GM21717 (cell line): ENCODE results near the gene PEAK3.
A peak's percentile ranks its signal among the peaks of the same experiment; 100 is the strongest.

Experiments
- ATAC-seq: cut with Tn5 transposase; IDR thresholded peaks from one replicate; pipeline ENCODE4 v1.9.1; 2021; ENCODE audit warnings: mild to moderate bottlenecking, moderate library complexity; ENCODE audit not compliant: unreplicated experiment

PEAK3 gene, protein sequence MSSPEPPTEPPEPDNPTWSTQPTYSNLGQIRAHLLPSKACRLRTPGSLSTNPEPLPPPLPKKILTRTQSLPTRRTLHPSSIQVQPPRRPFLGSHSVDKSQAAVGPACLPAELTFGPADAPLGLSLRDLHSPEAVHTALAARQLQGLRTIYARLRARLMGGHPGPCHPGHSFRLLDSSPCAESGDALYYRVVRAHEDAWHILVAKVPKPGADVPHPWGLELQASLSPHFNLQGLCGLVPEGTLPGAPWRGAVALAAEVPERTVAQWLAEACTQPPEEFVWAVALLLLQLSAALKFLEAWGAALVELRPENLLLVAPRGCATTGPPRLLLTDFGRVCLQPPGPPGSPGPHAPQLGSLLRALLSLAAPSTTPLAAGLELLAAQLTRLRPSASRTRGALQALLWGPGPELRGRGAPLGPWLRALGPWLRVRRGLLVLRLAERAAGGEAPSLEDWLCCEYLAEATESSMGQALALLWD

DNA sequence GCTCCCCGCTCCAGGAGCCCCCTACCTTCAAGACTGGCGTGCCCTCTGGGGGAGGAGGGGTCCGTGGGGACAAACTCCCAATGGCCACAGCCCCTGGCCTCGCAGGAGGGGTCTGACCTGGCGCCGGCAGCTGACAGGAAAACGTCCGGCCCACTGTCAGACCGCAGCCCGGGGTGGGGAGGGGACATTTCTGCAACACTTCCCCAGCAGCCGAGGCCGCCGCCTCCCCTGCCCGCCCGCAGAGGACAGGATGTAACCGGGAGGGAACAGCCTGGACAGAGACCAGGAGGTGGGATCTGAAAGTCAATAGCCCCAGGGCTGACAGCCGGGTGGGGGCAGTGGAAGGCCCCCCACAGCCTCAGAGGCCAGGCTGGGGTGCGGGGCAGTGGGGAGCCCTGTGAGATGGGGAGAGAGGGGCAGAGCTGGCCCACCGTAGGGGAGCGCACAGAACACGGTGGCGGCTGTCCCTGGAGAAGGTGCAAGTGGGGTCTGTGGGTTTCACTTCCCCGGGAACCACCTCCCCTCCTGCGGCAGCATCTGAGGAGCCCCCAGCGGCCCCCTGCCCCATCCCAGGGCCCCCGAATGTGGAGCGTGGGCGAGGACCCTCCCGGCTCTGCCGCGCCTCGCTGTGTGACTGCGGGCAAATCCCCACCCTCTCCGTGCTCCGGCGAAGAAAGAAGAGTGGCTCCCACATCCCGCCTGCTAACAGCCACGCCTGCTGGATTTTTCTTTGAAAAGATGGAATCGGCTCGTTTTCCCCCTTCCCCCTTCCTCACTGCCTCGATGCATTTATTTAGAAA is at the start of gene PEAK3:
Gene PEAK3, minus strand, starts transcription at position 114 of the 800 bp plus-strand sequence. CDS start 1,244 bp downstream, outside the sequence.
- no peak for ATAC-seq

DNA sequence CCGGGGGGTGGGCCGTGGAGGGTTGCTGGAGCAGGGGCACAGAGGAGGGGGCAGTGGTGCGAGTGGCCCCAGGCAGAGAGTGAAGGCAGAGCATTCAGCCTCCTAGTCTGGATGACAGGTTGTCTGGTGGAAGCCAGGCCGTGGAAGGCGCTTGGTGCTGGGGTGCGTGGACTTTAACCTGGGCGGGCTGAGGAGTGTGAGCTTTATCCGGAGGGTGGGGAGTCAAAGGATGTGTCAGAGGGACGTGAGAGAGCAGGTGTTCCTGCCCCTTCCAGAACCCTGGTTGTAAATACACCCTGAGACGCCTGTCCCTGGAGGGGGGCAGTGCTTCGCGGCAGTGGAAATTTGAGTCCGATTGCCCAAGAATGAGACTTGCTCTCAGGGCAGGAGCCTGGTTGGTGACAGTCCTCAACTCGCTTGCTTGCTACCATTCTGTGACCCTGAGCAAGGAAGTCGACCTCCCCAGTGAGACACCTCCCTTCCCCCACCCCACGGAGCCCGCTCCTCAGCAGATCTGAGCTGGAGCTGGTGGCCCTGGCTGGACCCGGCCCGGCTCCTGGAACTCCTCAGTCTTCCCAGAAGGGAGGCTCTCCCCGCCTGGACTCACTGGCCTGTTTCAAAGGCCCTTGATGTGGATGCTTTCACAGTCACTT is 48.8 kb upstream of the PEAK3 start:
- no peak for ATAC-seq

DNA sequence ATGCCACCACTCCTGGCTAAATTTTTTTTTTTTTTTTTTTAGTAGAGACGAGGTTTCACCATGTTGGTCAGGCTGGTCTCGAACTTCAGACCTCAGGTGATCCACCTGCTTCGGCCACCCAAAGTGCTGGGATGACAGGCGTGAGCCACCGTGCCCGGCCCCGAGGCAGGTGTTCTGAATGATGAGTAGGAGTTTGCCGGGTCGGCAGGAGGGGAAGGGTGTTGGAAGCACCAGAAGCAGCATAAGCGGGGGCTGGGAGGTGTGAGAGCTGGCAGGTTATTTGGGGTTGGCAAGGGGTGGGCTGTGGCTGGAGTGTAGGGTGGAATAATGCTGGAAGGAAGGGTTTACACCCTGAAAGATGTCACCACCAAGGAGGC is 48.3 kb upstream of the PEAK3 start:
- ATAC-seq = no peak

DNA sequence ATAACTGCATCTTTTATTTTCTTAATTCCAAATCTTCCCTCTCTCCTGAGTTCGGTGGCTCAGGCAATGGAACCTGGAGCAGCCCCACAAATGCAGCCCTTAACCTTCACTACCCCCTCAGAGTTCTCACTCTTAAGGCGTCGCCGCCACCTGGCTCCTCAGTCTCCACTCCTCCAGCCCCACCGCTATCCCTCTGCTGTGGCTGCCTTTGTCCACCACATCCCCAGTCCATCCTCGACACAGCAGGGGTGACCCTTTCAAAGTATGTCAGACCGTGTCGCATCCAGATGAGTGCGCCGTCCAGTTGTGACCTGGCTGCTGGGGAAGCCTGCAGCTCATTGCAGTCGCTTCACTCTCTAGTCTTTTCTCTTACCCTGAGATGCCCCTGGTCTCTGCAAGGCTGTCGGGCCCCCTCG is 47.5 kb upstream of the PEAK3 start:
- no peak for ATAC-seq

DNA sequence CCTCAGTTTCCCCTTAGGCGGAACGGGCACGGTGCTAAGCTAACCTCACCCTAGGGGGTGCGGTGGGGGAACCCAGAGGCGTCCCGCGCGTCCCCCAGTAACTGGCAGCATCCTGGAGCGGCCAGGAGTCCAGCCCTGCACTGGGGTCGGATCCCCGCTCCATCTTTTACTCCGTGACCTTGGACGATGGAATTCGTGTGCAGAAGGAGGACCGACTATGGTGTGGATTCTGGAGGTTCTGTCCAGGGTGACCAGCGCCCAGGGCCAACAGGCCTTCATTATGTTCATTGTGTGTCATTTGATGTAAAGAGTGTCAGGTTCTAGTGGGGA is 47.1 kb upstream of the PEAK3 start:
- ATAC-seq = no peak

DNA sequence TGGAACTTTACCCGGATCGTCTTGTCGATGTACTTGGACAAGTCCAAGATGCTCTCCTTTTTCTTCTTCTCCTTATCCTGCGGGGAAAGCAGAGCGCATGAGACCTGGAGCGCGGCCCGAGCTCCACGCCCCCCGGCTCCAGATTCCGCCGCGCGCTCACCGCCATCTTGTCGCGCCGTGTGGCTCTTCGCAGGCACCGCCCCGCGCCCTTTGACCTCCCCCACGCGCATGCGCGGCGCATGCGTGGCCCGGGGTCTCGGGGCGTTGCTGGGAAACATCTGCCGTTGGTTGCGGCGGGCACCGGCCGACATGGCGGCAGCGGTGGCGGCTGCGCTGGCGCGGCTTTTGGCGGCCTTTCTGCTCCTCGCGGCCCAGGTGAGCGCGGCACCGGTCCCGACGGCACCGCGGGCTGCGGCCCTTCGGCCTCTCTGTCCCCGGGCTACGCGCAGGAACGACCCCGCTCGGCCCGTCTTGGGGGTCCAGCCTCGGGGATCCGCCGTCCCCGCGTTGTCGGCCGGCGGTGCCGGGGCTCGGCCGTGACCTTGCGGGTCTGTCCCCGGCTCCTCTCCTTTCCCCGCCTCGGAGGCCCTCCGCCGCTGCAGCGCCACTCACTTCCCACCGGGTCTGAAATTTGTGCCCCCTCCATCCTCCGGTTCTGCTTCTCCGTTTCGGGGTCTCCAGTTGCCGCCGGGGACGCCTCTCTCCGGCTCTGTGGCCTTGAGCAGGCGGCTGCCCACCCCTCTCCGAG is 46.6 kb upstream of the PEAK3 start, which contains the start of the genes LSM7 and SPPL2B:
Gene LSM7, minus strand, starts transcription at position 186 of the 748 bp plus-strand sequence. Its CDS starts 20 bp downstream, at position 166.
Gene SPPL2B, plus strand, starts transcription at position 284 of the 748 bp plus-strand sequence. Its CDS starts 26 bp downstream, at position 310.
- ATAC-seq = peak; percentile 42

DNA sequence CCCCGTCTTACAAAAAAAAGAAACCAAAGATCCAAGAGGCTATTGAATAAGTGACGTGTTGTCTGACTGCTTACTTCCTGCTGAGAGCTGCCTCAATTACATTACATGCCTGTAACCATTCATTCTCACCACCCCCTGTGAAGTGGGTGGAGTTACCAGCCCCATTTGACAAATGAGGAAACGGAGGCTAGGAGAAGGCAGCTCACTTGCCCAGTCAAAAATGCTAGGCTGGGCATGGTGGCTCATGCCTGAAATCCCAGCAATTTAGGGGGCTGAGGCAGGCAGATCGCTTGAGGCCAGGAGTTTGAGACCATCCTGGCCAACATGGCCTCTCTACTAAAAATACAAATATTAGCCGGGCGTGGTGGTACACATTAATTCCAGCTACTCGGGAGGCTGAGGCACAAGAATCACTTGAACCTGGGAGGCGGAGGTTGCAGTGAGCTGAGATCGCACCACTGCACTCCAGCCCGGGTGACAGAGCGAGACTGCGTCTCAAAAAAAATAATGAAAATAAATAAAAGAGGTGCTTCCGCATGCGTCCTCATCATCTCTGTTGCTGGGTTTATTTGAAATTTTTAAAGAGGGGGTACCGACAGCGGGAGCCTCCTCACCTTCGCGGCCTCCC is 45.9 kb upstream of the PEAK3 start:
- no peak for ATAC-seq

DNA sequence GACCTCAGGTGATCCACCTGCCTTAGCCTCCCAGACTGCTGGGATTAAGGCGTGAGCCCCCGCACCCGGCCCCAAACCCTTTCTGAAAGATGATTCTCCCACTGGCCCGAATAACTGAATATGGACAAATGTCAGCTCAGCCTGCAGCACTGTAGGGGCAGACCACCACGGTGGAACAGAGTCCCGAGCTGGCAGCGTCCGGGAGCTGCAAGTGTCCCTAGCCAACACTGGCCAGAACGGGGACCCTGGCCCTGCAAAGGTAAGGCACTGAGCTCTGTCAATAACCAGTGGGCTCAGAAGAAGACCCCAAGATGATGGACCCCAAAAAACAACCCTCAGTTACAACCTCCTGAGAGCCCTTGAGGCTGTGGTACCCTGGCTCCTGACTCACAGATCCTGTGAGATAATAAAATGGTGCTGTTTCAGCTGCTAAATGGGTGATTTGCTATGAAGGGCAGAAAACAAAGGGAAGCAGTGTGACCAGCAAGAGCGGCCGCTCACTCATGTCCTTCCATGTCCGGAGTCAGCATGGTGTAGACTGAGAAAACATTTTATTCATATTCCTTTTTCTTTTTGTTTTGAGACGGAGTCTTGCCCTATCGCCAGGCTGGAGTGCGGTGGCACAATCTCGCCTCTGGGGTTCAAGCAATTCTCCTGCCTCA is 44.9 kb upstream of the PEAK3 start:
- ATAC-seq = no peak

DNA sequence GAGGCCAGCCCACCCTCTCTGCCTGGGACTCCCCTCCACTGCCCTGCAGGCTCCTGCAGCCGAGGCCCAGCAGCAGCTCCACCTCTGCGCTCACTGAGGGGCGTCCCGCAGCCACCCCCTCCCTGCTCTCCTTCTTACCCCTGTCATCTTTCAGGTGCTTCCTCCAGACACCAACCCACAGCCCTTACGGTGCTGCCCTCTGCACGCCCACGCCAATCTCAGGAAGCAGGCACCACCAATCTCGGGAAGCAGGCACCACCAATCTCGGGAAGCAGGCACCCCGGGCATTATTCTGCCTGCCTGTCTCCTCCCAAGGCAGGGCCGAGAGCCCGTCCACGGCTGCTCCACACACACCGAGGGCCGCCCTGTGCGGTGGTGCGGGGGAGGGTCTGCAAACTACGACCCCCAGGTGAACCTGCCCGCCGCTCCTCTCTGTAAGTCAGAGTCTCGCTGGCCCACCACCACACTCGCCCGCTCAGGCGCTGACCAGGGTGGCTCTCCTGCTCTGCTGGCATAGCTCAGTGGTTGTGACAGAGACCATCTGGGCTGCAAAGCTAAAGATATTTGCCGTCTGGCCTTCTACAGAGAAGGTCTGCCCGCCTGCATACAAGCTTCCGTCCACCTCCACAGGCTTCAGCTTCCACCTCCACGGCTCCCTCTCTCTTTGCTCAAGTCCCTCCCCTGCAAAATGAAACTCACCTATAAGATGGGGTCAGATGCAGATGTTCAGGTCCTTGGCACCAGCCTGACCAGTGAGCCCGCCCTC is 43.5 kb upstream of the PEAK3 start:
- no peak for ATAC-seq

DNA sequence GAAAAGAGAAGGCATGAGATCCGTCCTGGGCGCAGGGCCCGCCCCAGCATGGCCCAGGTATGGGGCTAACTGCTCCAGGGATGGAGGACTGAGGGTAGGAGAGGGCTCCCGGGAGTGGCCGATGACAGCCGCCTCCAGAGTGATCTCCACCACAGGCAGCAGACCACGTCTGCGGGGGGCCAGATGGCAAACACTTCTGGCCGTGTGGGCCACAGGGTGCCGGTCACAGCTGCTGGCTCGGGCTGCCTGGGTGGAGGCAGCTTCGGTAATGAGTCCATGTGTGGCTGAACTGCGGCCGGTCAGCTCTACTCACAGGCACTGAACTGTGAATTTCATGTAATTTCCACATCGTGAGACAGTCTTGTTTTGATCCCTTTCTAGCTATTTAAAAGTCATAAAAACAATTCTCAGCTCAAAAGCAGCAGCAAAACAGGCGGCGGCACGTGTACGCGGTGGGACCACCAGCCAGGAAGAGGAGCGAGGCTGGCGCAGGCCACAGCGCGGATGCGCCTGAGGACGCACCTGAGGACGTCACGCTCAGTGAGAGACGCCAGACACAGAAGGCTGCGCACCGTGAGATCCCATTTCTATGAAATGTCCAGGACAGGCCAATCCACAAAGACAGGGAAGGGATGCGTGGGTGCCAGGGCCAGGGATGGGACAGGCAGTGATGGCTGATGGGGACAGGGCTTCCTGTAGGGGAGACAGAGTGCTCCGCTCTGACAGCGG is 42.4 kb upstream of the PEAK3 start:
- ATAC-seq = no peak

DNA sequence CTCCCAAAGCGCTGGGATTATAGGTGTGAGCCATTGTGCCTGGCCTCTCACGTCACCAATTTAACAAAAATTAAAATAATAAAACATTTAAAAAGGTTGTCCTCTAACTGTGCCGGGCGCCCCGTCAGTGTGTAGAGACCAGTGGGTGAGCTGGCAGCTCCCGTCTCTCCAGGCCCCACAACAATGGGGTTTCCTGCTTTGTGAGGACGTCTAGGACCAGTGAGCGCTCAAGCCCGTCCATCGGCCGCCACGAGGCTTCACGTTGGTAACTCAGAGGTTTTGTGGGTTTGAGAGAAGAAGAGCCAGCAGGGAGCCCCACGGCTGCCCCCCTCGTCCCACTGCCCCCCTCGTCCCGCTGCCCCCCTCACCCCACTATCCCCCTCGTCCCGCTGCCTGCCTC is 41.7 kb upstream of the PEAK3 start:
- ATAC-seq = no peak

DNA sequence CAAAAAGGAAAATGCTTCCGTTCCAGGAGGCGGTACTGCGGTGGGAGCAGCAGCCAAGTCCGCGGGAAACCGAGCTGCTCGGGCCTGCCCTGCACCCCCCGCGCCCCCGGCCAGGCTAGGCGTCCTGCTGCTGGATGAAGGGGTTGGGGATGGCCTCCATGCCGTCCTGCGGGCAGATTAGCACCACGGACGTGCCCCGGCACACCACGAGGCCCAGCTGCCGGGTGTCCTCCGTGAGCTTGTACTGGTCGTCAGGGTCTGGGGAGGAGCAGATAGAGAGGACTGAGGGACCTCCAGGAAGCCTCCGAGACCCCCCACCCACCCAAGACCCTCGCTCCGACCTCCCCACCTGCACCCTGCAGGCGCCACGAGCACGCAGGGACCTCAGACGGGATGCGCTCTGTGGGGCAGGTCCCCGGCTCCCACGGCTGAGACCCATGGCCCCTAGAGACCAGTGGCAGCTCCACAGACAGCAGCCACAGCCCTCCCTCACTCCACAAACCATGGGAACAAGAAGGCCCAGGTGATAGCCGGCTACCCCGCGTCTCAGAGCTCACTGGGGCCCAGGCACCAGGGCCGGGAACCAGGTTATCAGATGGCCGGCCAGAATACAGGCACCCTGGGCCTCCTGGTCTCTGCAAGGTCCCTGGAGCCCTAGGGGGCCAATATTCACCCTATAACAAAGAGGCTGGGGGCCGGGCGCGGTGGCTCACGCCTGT is 39.7 kb upstream of the PEAK3 start:
- ATAC-seq = no peak

DNA sequence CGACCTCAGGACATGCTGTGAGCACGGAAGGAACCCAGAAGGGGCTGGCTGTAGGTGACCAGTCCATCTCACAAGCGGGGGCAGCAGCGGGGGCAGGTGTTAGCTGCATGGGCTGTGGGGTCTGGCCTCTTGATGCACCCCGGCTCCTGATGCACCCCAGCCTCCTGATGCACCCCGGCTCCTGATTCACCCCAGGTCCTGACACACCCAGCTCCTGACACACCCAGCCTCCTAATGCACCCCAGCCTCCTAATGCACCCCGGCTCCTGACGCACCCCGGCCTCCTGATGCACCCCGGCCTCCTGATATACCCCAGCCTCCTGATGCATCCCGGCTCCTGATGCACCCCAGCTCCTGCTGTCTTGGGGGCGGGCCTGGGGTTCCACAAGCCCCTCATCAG is 39.0 kb upstream of the PEAK3 start:
- ATAC-seq = no peak

DNA sequence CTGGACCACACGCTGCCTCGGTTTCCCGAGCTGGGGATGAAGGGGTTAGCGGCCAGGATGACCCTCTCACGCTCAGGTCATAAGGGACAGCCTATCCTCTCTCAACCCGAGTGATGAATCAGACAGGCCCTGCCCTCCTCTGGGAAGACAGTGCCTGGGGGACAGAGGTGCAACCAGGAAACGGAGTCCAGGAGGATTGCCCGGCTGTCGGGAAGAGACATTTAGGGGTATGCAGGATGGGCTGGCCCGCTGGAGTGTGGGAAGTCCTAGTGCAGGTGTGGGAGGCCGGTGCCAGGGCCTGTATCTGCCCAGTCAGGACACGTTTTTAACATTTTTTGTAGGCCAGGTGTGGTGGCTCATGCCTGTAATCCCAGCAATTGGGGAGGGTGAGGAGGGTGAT is 38.1 kb upstream of the PEAK3 start:
- ATAC-seq = no peak

DNA sequence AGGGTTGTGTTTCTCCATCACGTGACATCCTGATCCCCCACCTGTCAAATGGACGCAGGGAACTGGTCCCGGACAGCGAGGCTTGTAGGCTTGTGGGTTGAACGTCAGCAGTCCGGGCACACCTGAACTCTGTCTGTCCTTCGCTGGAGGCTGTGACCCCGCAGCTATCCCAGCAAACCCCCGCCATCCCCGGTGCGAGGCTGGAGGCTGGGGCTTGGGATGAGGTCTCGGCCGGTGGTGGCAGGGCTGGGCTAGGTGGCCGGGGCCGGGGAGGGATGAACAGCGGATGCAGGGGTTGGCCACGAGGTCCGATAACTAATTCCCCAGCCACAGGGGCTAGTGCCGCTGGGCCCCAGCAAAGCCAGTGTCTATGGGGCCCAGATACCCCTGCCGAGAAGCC is 37.6 kb upstream of the PEAK3 start:
- no peak for ATAC-seq

DNA sequence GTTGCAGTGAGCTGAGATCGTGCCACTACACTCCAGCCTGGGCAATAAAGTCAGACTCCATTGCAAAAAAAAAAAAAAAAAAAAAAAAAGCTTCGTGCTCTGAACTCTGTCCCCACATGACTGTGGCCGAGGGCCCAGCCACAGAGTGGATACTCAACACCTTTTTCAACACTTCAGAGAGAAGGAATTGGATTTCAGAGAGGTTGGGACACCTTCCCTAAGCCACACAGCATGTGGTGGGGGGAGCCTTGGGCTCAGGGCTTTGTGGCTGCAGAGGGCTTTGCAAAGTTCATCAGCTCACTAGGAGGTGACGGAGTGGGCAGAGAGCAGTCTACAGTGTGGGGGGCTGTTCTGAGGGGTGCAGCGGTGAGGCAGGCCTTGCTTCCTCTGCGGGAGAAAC is 36.9 kb upstream of the PEAK3 start:
- ATAC-seq = no peak

DNA sequence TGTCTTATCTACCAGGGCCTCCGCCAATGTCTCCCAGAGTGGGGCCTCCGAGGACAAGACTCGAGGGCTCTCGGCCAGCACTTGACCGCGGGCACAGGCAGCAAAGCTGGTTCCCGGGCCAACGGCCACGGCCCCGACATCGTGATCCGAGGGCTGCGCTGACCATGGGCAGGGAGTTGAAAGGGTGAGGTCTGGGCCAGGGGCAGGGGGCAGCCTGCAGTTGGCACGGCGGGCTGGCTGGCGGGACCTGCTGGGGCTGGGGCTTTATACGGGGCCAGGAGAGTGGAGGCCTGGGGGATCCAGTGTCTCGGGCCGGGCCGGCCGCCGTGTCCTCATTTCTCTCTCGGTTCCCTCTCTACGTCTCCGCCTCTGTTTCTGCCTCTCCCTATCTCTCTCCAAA is 35.8 kb upstream of the PEAK3 start:
- ATAC-seq = no peak

DNA sequence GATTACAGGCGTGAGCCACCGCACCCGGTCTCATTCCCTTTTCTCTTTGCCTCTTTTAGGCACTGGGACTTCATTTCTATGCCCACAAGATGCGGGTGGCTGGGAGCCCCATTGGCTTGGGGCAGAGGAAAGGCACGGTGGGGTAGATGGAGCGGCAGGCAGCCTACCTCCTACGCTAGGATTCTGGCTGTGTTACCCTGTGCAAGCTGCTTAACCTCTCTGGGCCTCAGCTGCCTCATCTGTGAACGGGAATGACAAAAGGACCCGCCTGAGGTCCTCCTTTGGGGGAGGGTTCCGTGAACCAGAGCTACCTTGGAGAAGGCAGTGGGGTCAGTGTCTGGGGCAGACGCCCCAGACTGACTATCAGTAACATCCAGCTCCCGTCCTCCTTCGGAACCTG is 35.3 kb upstream of the PEAK3 start:
- ATAC-seq = no peak
